Measurements from ENCODE around the gene SAMD4B. TPM values are rescaled to one million over a fixed set of nuclear protein-coding genes. Genes with fewer than 3 reads are reported as not detected.

Gene SAMD4B
- total RNA-seq, 1 donor from 2014 or later: 123 TPM

DNA sequence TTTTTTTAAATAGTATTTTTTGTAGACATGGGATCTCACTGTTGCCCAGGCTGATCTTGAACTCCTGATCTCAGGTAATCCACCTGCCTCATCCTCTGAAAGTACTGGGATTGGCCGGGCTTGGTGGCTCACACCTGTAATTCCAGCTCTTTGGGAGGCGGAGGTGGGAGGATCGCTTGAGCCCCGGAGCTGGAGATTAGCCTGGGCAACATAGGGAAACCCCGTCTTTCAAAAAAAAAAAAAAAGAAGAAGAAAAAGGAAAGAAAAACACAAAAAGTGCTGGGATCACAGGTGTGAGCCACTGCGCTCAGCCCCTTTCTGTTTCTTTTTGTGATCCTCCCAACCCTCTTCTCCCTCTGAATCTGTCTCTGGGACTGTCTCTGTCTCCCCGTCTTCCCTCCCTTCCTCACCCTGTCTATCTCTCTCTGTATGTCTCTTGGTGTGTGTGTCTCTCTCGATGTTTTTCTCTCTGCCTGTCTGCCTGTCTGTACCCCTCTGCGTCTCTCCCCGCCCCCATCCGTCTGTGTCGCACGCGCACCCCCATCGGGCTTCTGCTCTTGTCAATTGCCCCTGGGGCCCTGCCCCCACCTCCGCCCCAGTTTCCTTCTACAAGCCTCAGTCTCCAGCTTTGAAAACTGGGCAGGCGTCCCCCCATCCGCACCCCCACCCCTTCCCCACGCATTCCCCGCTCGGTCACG lies 63.9 kb downstream of the SAMD4B start:
- peak overlapping the region; percentile 95 for H3K4me3 ChIP-seq (ENCODE audit: low read depth, low read length)
- no peak for DNase-seq (ENCODE audit: low read depth)
- H3K36me3 ChIP-seq (ENCODE audit: control insufficient read depth, insufficient read depth, low read length): peaks cover 1% of the 10 kb centered on the region
- no peaks in the 10 kb centered on the region for H3K27me3 ChIP-seq (ENCODE audit: control insufficient read depth, insufficient read depth, low read length)
- TF ChIP-seq, protein P1, sequence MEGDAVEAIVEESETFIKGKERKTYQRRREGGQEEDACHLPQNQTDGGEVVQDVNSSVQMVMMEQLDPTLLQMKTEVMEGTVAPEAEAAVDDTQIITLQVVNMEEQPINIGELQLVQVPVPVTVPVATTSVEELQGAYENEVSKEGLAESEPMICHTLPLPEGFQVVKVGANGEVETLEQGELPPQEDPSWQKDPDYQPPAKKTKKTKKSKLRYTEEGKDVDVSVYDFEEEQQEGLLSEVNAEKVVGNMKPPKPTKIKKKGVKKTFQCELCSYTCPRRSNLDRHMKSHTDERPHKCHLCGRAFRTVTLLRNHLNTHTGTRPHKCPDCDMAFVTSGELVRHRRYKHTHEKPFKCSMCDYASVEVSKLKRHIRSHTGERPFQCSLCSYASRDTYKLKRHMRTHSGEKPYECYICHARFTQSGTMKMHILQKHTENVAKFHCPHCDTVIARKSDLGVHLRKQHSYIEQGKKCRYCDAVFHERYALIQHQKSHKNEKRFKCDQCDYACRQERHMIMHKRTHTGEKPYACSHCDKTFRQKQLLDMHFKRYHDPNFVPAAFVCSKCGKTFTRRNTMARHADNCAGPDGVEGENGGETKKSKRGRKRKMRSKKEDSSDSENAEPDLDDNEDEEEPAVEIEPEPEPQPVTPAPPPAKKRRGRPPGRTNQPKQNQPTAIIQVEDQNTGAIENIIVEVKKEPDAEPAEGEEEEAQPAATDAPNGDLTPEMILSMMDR (IDR thresholded peaks at IDR 0.05; ENCODE audit: insufficient read depth, low read length, poor library complexity, severe bottlenecking): no peak

DNA sequence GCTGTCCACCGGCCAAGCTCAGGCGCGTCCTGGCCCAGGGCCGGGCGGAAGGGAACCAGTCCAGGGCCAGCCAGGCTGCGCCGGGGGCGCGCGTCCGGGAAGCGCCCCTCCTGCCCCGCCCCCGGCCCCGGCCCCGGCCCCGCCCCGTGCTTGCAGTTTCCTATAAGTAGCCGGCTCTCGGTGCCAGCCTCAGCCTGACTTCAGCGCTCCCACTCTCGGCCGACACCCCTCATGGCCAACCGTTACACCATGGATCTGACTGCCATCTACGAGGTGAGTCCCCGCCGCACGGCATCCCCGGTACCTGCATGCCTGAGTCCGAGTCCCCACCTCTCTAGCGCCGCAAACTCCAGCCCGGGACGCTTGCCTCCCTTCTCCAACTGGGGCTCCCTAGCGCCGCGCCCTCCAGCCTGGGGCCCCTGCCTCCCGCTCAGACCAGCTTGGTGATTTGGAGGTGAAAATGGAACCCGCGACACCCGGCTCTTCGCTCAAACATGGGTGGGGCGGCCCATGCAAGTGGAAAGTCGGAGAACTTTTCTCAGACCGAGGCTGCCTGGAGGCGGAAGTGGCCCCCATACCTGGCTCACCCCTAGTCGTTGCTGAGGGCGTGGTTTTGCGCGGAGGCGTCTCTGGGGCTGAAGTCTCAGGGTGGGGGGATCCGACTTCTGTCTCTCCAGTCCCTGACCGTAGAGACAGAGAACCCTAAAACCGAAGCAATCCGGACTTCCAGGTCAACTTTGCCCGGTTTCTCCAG lies 64.6 kb downstream of the SAMD4B start, which contains the start of gene ZFP36:
Gene ZFP36 (plus strand): TSS at position 192 of the 754 bp plus-strand sequence. CDS start 58 bp downstream, at position 250.
- DNase-seq (ENCODE audit: low read depth): no peak

DNA sequence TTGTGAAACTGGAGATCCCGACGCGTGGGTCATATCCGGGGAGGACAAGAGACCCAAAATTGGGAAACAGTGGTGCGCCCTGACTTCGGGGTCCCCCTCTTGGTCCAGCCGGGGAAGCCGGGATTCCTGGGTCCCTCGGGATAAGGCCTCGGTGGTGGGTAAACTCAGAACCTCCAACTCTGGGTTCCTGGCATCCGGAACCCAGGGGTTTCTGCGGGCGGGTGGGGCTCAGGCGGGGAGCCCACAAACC lies 65.1 kb downstream of the SAMD4B start:
- Histone ChIP-seq H3K27me3 (ENCODE audit: control insufficient read depth, insufficient read depth, low read length) (no peaks in the 10 kb centered on the region), H3K4me3 (ENCODE audit: low read depth, low read length) (peak overlapping the region; percentile 95), H3K36me3 (ENCODE audit: control insufficient read depth, insufficient read depth, low read length) (peaks cover 1% of the 10 kb centered on the region)
- no peak for DNase-seq (ENCODE audit: low read depth)
- TF ChIP-seq, protein P1 (IDR thresholded peaks at IDR 0.05; ENCODE audit: insufficient read depth, low read length, poor library complexity, severe bottlenecking): no peak

More for the DNA sequence above, 64.6 kb downstream of the SAMD4B start, which contains the start of gene ZFP36:
- no peaks in the 10 kb centered on the region for H3K27me3 ChIP-seq (ENCODE audit: control insufficient read depth, insufficient read depth, low read length)
- H3K36me3 ChIP-seq (ENCODE audit: control insufficient read depth, insufficient read depth, low read length): peaks cover 1% of the 10 kb centered on the region
- TF ChIP-seq, protein P1 (IDR thresholded peaks at IDR 0.05; ENCODE audit: insufficient read depth, low read length, poor library complexity, severe bottlenecking): peak; percentile 10
- H3K4me3 ChIP-seq (ENCODE audit: low read depth, low read length): peak within 1 kb of the TSS; percentile 95

DNA sequence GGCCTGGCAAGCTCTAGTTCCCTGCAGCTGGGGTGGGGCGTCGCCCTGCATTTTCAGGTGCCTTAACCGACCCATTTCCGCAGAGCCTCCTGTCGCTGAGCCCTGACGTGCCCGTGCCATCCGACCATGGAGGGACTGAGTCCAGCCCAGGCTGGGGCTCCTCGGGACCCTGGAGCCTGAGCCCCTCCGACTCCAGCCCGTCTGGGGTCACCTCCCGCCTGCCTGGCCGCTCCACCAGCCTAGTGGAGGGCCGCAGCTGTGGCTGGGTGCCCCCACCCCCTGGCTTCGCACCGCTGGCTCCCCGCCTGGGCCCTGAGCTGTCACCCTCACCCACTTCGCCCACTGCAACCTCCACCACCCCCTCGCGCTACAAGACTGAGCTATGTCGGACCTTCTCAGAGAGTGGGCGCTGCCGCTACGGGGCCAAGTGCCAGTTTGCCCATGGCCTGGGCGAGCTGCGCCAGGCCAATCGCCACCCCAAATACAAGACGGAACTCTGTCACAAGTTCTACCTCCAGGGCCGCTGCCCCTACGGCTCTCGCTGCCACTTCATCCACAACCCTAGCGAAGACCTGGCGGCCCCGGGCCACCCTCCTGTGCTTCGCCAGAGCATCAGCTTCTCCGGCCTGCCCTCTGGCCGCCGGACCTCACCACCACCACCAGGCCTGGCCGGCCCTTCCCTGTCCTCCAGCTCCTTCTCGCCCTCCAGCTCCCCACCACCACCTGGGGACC lies 65.6 kb downstream of the SAMD4B start:
- TF ChIP-seq, protein P1 (IDR thresholded peaks at IDR 0.05; ENCODE audit: insufficient read depth, low read length, poor library complexity, severe bottlenecking): no peak
- no peak for DNase-seq (ENCODE audit: low read depth)
- Histone ChIP-seq H3K27me3 (ENCODE audit: control insufficient read depth, insufficient read depth, low read length) (no peaks in the 10 kb centered on the region), H3K4me3 (ENCODE audit: low read depth, low read length) (peak overlapping the region; percentile 95), H3K36me3 (ENCODE audit: control insufficient read depth, insufficient read depth, low read length) (peaks cover 1% of the 10 kb centered on the region)

DNA sequence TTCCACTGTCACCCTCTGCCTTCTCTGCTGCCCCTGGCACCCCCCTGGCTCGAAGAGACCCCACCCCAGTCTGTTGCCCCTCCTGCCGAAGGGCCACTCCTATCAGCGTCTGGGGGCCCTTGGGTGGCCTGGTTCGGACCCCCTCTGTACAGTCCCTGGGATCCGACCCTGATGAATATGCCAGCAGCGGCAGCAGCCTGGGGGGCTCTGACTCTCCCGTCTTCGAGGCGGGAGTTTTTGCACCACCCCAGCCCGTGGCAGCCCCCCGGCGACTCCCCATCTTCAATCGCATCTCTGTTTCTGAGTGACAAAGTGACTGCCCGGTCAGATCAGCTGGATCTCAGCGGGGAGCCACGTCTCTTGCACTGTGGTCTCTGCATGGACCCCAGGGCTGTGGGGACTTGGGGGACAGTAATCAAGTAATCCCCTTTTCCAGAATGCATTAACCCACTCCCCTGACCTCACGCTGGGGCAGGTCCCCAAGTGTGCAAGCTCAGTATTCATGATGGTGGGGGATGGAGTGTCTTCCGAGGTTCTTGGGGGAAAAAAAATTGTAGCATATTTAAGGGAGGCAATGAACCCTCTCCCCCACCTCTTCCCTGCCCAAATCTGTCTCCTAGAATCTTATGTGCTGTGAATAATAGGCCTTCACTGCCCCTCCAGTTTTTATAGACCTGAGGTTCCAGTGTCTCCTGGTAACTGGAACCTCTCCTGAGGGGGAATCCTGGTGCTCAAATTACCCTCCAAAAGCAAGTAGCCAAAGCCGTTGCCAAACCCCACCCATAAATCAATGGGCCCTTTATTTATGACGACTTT lies 66.4 kb downstream of the SAMD4B start:
- DNase-seq (ENCODE audit: low read depth): no peak

More for the DNA sequence above, 66.4 kb downstream of the SAMD4B start:
- TF ChIP-seq, protein P1 (IDR thresholded peaks at IDR 0.05; ENCODE audit: insufficient read depth, low read length, poor library complexity, severe bottlenecking): no peak
- H3K27me3 ChIP-seq (ENCODE audit: control insufficient read depth, insufficient read depth, low read length): no peaks in the 10 kb centered on the region
- H3K36me3 ChIP-seq (ENCODE audit: control insufficient read depth, insufficient read depth, low read length): peaks cover 1% of the 10 kb centered on the region
- peak overlapping the region; percentile 95 for H3K4me3 ChIP-seq (ENCODE audit: low read depth, low read length)

All from kidney epithelial cell (primary cell).